OCI-LY3 (cell line): ENCODE results near the gene OS9.

Experiments
- EZH2phosphoT487 ChIP-seq: fragments of 200-600 bp; shearing (Covaris generic); IDR thresholded peaks from 2 replicates; pipeline ENCODE4 v1.6.1; 2018; ENCODE audit warnings: antibody characterized with exemption, mixed run types, low read depth
- TF ChIP-seq, protein P1 (sequence below): fragments of 200-600, 300-600 bp; sonication (generic); IDR thresholded peaks from 2 replicates; pipeline ENCODE4 v1.5.1; 2014; ENCODE audit warnings: antibody characterized with exemption, low read length, low read depth

DNA sequence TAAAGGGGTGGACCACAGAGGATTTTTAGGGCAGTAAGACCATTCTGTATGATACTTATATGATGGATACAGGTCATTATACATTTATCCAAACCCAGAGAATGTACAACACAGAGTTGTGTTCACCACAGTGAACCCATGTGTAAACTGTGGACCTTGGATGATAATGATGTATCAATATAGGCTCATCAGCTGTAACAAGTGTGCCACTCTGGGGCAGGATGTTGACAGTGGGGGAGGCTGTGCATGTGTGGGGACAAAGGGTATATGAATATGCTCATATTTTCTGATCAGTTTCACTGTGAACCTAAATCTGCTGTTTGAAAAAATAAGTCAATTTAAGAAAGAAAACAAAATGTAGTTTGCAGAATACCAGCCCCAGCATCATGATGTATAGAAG, 14.2 kb upstream of the OS9 start:
- TF ChIP-seq, protein P1, sequence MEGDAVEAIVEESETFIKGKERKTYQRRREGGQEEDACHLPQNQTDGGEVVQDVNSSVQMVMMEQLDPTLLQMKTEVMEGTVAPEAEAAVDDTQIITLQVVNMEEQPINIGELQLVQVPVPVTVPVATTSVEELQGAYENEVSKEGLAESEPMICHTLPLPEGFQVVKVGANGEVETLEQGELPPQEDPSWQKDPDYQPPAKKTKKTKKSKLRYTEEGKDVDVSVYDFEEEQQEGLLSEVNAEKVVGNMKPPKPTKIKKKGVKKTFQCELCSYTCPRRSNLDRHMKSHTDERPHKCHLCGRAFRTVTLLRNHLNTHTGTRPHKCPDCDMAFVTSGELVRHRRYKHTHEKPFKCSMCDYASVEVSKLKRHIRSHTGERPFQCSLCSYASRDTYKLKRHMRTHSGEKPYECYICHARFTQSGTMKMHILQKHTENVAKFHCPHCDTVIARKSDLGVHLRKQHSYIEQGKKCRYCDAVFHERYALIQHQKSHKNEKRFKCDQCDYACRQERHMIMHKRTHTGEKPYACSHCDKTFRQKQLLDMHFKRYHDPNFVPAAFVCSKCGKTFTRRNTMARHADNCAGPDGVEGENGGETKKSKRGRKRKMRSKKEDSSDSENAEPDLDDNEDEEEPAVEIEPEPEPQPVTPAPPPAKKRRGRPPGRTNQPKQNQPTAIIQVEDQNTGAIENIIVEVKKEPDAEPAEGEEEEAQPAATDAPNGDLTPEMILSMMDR: no peak
- TF ChIP-seq EZH2phosphoT487: no peak
